ENCODE data around the gene HNRNPAB. TPM values are rescaled to one million over a fixed set of nuclear protein-coding genes. Genes with fewer than 3 reads are reported as not detected.

The HNRNPAB gene
- total RNA-seq, 1 donor from 2014 or later = 199 TPM

- no peak overlapping the region for H3K27ac ChIP-seq (ENCODE audit: low read depth, low read length)
These were observed 5.2 kb downstream of the HNRNPAB start for GRCh38 chr5:178209334-178210072.

GRCh38 chr5:178210073-178210535, 5.8 kb downstream of the HNRNPAB start:
- Histone ChIP-seq H3K4me2 (ENCODE audit: low read length) (no peak overlapping the region), H3K4me3 (ENCODE audit: insufficient read depth, low read depth, low read length) (no peak overlapping the region), H3K79me2 (ENCODE audit: insufficient read depth, low read length) (peaks cover 81% of the 10 kb centered on the region), H3K9ac (ENCODE audit: low read length) (no peak overlapping the region), H3K9me3 (ENCODE audit: insufficient read depth, low read depth, low read length) (no peaks in the 10 kb centered on the region), H2AFZ (ENCODE audit: low read depth, low read length) (no peak overlapping the region), H3K27ac (ENCODE audit: low read depth, low read length) (no peak overlapping the region), H3K27me3 (ENCODE audit: insufficient read depth, low read length) (no peaks in the 10 kb centered on the region), H3K4me1 (ENCODE audit: insufficient read depth, low read length) (peaks cover 20% of the 10 kb centered on the region), H4K20me1 (ENCODE audit: insufficient read depth, low read length) (peaks cover 98% of the 10 kb centered on the region), H3K36me3 (ENCODE audit: insufficient read depth, low read length) (peaks cover 87% of the 10 kb centered on the region)
- Mint-ChIP-seq H3K4me1 (ENCODE audit: low read depth, unreplicated experiment) (peaks cover 20% of the 10 kb centered on the region), H3K4me3 (ENCODE audit: unreplicated experiment) (no peak overlapping the region), H3K36me3 (ENCODE audit: low read depth, unreplicated experiment) (peaks cover 40% of the 10 kb centered on the region), H3K27me3 (ENCODE audit: low read depth, unreplicated experiment) (no peaks in the 10 kb centered on the region), H3K9me3 (ENCODE audit: unreplicated experiment) (peaks cover 2% of the 10 kb centered on the region), H3K27ac (ENCODE audit: unreplicated experiment) (no peak overlapping the region)
- FAIRE-seq (no peak), DNase-seq (ENCODE audit: low read depth) (no peak)
- no peak for TF ChIP-seq CTCF (IDR thresholded peaks at IDR 0.05; ENCODE audit: insufficient read depth, low read depth, low read length)
- TF ChIP-seq EZH2 (IDR thresholded peaks at IDR 0.05; ENCODE audit: insufficient read depth, low read length) = no peak

More at GRCh38 chr5:178209334-178210072, 5.2 kb downstream of the HNRNPAB start:
- Mint-ChIP-seq H3K27me3 (ENCODE audit: low read depth, unreplicated experiment) (no peaks in the 10 kb centered on the region), H3K27ac (ENCODE audit: unreplicated experiment) (no peak overlapping the region), H3K9me3 (ENCODE audit: unreplicated experiment) (peaks cover 2% of the 10 kb centered on the region), H3K36me3 (ENCODE audit: low read depth, unreplicated experiment) (peaks cover 39% of the 10 kb centered on the region), H3K4me1 (ENCODE audit: low read depth, unreplicated experiment) (peaks cover 20% of the 10 kb centered on the region), H3K4me3 (ENCODE audit: unreplicated experiment) (no peak overlapping the region)
- H3K36me3 ChIP-seq (ENCODE audit: insufficient read depth, low read length) = peaks cover 82% of the 10 kb centered on the region
- H3K4me3 ChIP-seq (ENCODE audit: insufficient read depth, low read depth, low read length) = no peak overlapping the region
- DNase-seq (ENCODE audit: low read depth) (no peak), FAIRE-seq (no peak)
- H3K4me2 ChIP-seq (ENCODE audit: low read length) = no peak overlapping the region
- peaks cover 20% of the 10 kb centered on the region for H3K4me1 ChIP-seq (ENCODE audit: insufficient read depth, low read length)
- peaks cover 92% of the 10 kb centered on the region for H4K20me1 ChIP-seq (ENCODE audit: insufficient read depth, low read length)
- H3K79me2 ChIP-seq (ENCODE audit: insufficient read depth, low read length) = peaks cover 83% of the 10 kb centered on the region
- H2AFZ ChIP-seq (ENCODE audit: low read depth, low read length) = no peak overlapping the region
- no peaks in the 10 kb centered on the region for H3K9me3 ChIP-seq (ENCODE audit: insufficient read depth, low read depth, low read length)
- H3K27me3 ChIP-seq (ENCODE audit: insufficient read depth, low read length) = no peaks in the 10 kb centered on the region
- no peak overlapping the region for H3K9ac ChIP-seq (ENCODE audit: low read length)
- TF ChIP-seq CTCF (IDR thresholded peaks at IDR 0.05; ENCODE audit: insufficient read depth, low read depth, low read length) (no peak), EZH2 (IDR thresholded peaks at IDR 0.05; ENCODE audit: insufficient read depth, low read length) (no peak)

- Histone ChIP-seq H3K79me2 (ENCODE audit: insufficient read depth, low read length) (peaks cover 80% of the 10 kb centered on the region), H4K20me1 (ENCODE audit: insufficient read depth, low read length) (peaks cover 99% of the 10 kb centered on the region), H3K9me3 (ENCODE audit: insufficient read depth, low read depth, low read length) (no peaks in the 10 kb centered on the region), H3K27ac (ENCODE audit: low read depth, low read length) (no peak overlapping the region), H3K4me3 (ENCODE audit: insufficient read depth, low read depth, low read length) (no peak overlapping the region), H3K9ac (ENCODE audit: low read length) (no peak overlapping the region), H2AFZ (ENCODE audit: low read depth, low read length) (no peak overlapping the region), H3K4me1 (ENCODE audit: insufficient read depth, low read length) (peaks cover 20% of the 10 kb centered on the region), H3K4me2 (ENCODE audit: low read length) (no peak overlapping the region), H3K36me3 (ENCODE audit: insufficient read depth, low read length) (peaks cover 91% of the 10 kb centered on the region), H3K27me3 (ENCODE audit: insufficient read depth, low read length) (no peaks in the 10 kb centered on the region)
- Mint-ChIP-seq H3K27me3 (ENCODE audit: low read depth, unreplicated experiment) (no peaks in the 10 kb centered on the region), H3K27ac (ENCODE audit: unreplicated experiment) (no peak overlapping the region), H3K9me3 (ENCODE audit: unreplicated experiment) (peaks cover 2% of the 10 kb centered on the region), H3K4me1 (ENCODE audit: low read depth, unreplicated experiment) (peaks cover 20% of the 10 kb centered on the region), H3K4me3 (ENCODE audit: unreplicated experiment) (no peak overlapping the region), H3K36me3 (ENCODE audit: low read depth, unreplicated experiment) (peaks cover 40% of the 10 kb centered on the region)
- no peak for FAIRE-seq
- TF ChIP-seq CTCF (IDR thresholded peaks at IDR 0.05; ENCODE audit: insufficient read depth, low read depth, low read length) (no peak), EZH2 (IDR thresholded peaks at IDR 0.05; ENCODE audit: insufficient read depth, low read length) (no peak)
- no peak for DNase-seq (ENCODE audit: low read depth)
These were observed 6.4 kb downstream of the HNRNPAB start for GRCh38 chr5:178210686-178211085.
